GM18861 (cell line): ENCODE measurements around the gene C2orf74.

Source experiments
- ATAC-seq: cut with Tn5 transposase; IDR thresholded peaks from one replicate; pipeline ENCODE4 v1.9.1; 2021; ENCODE audit not compliant: unreplicated experiment

C2orf74 gene

GRCh38 chr2:61210332-61210981, 48.5 kb downstream of the C2orf74 start:
- no peak for ATAC-seq

GRCh38 chr2:61214171-61214570, 52.2 kb downstream of the C2orf74 start:
- ATAC-seq, result no peak
